Measurements from ENCODE around the gene TMEM269. TPM values are rescaled to one million over a fixed set of nuclear protein-coding genes. Genes with fewer than 3 reads are reported as not detected.

The TMEM269 gene
- total RNA-seq, 1 experiment from 2014 or later = 1.7 TPM

DNA sequence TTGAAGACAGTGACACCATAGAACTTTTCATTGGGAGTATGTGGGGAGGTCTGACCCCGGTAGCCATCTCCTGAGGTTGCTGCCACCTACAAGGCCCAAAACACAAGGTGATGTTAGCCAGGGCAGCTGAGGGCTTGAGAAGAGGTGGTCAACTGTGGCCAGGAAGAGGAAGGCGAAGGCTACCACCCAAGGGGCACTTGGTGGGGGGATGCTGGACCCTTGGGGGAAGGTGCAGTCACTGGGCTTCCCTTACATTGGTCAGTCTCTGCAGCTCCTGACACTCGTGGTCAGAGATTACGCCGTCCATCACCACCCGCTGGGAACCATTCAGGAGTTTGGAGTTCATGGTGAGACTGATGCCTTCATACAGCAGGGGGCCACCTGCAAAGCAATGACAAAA is 32.5 kb upstream of the TMEM269 start:
- H3K36me3 ChIP-seq (ENCODE audit: insufficient read depth, low read length, poor library complexity, severe bottlenecking) = peaks cover 69% of the 10 kb centered on the region
- no TSS peak for BruUV-seq (replicated peaks)
- no peak for TF ChIP-seq EZH2 (IDR thresholded peaks at IDR 0.05; ENCODE audit: borderline replicate concordance, low read depth, low read length, poor library complexity, severe bottlenecking)

DNA sequence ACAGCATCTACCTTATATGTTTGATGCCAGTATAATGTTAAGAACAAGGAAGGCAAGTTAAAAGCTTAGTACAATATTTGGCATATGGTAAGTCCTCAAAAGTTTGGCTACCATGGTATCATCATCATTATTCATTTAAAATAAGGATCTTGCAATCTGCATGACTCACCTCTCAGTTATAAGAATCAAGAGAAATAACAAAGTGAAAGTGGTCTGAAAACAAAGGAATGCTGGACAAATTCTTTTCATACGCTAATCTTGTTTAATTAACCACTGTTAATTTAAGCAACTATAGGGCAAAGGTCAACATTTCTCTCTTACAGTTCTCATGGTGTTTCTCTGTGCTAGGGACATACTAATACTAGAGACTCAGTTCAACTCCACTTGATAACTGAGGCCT is 31.7 kb upstream of the TMEM269 start:
- H3K27me3 ChIP-seq (replicated peaks; ENCODE audit: insufficient read depth, low read depth, low read length, poor library complexity) = no peaks in the 10 kb centered on the region
- peaks cover 70% of the 10 kb centered on the region for H3K36me3 ChIP-seq (ENCODE audit: insufficient read depth, low read length, poor library complexity, severe bottlenecking)
- no peaks in the 10 kb centered on the region for H3K9me3 ChIP-seq (ENCODE audit: low read depth, low read length, poor library complexity, severe bottlenecking)
- intact Hi-C loops (cut with micrococcal nuclease; ENCODE audit: unreplicated experiment) = no loop called here
- no TSS peak for BruUV-seq (replicated peaks)
- H3K4me3 ChIP-seq (ENCODE audit: low read depth, low read length, poor library complexity, severe bottlenecking) = no peak overlapping the region
- CTCF ChIA-PET = no interaction called here
- TF ChIP-seq EZH2 (IDR thresholded peaks at IDR 0.05; ENCODE audit: borderline replicate concordance, low read depth, low read length, poor library complexity, severe bottlenecking) = no peak
- TF ChIP-seq, protein P1, sequence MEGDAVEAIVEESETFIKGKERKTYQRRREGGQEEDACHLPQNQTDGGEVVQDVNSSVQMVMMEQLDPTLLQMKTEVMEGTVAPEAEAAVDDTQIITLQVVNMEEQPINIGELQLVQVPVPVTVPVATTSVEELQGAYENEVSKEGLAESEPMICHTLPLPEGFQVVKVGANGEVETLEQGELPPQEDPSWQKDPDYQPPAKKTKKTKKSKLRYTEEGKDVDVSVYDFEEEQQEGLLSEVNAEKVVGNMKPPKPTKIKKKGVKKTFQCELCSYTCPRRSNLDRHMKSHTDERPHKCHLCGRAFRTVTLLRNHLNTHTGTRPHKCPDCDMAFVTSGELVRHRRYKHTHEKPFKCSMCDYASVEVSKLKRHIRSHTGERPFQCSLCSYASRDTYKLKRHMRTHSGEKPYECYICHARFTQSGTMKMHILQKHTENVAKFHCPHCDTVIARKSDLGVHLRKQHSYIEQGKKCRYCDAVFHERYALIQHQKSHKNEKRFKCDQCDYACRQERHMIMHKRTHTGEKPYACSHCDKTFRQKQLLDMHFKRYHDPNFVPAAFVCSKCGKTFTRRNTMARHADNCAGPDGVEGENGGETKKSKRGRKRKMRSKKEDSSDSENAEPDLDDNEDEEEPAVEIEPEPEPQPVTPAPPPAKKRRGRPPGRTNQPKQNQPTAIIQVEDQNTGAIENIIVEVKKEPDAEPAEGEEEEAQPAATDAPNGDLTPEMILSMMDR (conservative IDR thresholded peaks at IDR 0.05; ENCODE audit: low read depth, low read length) = no peak
- no peak overlapping the region for H3K27ac ChIP-seq (ENCODE audit: low read depth, low read length, poor library complexity, severe bottlenecking)
- DNase-seq (ENCODE audit: low spot score) = no peak
- peaks cover 3% of the 10 kb centered on the region for H3K4me1 ChIP-seq (ENCODE audit: insufficient read depth, low read length, poor library complexity, severe bottlenecking)
- POLR2A ChIA-PET (ENCODE audit: low non-redundant PET) = interaction anchor here (0.9 kb wide), 1 partner anchor 10 kb away, joined by 10 read pairs; no protein-coding TSS in a partner anchor

More for the DNA sequence above, 32.5 kb upstream of the TMEM269 start:
- Histone ChIP-seq H3K27me3 (replicated peaks; ENCODE audit: insufficient read depth, low read depth, low read length, poor library complexity) (no peaks in the 10 kb centered on the region), H3K27ac (ENCODE audit: low read depth, low read length, poor library complexity, severe bottlenecking) (no peak overlapping the region), H3K9me3 (ENCODE audit: low read depth, low read length, poor library complexity, severe bottlenecking) (no peaks in the 10 kb centered on the region), H3K4me1 (ENCODE audit: insufficient read depth, low read length, poor library complexity, severe bottlenecking) (peaks cover 3% of the 10 kb centered on the region), H3K4me3 (ENCODE audit: low read depth, low read length, poor library complexity, severe bottlenecking) (no peak overlapping the region)
- intact Hi-C loops (cut with micrococcal nuclease; ENCODE audit: unreplicated experiment) = no loop called here
- no peak for DNase-seq (ENCODE audit: low spot score)
- ChIA-PET CTCF (no interaction called here), POLR2A (ENCODE audit: low non-redundant PET) (interaction anchor here (0.7 kb wide), 1 partner anchor 178 kb away, joined by 3 read pairs; no protein-coding TSS in a partner anchor)

DNA sequence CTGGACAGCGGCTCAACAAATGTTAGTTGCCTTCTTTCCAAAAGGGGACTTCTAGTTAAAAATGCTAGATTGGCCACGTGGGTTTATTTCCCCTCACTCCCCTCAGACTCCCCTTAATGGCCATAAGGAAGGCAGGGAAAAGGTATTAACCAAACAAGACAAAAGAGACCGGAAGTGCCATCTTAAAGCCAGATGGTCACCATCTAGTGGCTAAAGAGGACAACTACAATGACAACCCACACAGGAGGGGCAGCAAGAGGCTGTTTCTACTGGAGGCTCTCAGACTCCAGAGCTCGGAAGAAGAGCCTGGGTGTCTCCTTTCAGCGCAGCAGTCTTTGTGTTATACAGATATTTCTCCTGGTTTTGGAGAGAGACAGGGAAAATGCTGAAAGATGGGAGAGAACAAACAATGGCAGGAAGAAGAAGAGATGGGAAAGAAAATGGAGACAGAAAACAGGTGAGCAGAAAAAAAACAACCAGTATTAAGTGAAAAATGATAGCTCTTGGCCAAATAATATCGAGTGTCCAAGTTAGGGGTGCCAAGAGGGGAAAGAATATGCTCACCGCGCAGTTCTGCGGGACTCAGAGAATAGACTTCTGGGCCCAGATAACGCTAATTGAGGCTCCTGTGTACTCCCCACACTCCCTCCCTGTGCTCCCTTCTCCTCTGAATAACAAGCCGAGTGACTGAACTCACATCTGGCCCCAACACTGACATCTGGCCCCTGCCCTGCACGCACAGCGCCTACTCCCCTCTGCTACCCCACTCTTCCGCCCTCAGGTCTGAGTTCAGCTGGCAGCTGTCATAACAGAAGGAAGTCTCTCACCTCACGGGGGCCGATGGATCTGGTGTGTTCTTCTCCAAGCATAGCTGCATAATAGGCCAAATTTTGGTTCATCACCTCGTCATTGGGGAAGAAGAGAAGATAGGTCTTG is 27.6 kb upstream of the TMEM269 start:
- ChIA-PET POLR2A (ENCODE audit: low non-redundant PET) (interaction anchor here (0.7 kb wide), 1 partner anchor 9 kb away, joined by 3 read pairs; the partner anchor contains the start of genes C1orf50 and P3H1), CTCF (interaction anchor here (0.6 kb wide), 1 partner anchor 13 kb away, joined by 6 read pairs; no protein-coding TSS in a partner anchor)
- Histone ChIP-seq H3K9me3 (ENCODE audit: low read depth, low read length, poor library complexity, severe bottlenecking) (no peaks in the 10 kb centered on the region), H3K36me3 (ENCODE audit: insufficient read depth, low read length, poor library complexity, severe bottlenecking) (peaks cover 73% of the 10 kb centered on the region), H3K4me3 (ENCODE audit: low read depth, low read length, poor library complexity, severe bottlenecking) (no peak overlapping the region), H3K27ac (ENCODE audit: low read depth, low read length, poor library complexity, severe bottlenecking) (no peak overlapping the region), H3K27me3 (replicated peaks; ENCODE audit: insufficient read depth, low read depth, low read length, poor library complexity) (no peaks in the 10 kb centered on the region), H3K4me1 (ENCODE audit: insufficient read depth, low read length, poor library complexity, severe bottlenecking) (peaks cover 3% of the 10 kb centered on the region)
- TF ChIP-seq, protein P1 (conservative IDR thresholded peaks at IDR 0.05; ENCODE audit: low read depth, low read length) = peak; percentile 70
- no peak for TF ChIP-seq EZH2 (IDR thresholded peaks at IDR 0.05; ENCODE audit: borderline replicate concordance, low read depth, low read length, poor library complexity, severe bottlenecking)
- peak; percentile 83 for DNase-seq (ENCODE audit: low spot score)
- BruUV-seq (replicated peaks) = no TSS peak
- intact Hi-C loops (cut with micrococcal nuclease; ENCODE audit: unreplicated experiment) = no loop called here

Data from A673 (cell line).